NCI-H774 (cell line): Measurements from ENCODE around the gene ATXN3.

Experiments
- DNase-seq: peaks from one replicate; lab custom pipeline; 2025; lab: John Stamatoyannopoulos, UW

Gene ATXN3

GRCh38 chr14:92106143-92106926, at the start of gene ATXN3:
TSS of gene ATXN3 (minus strand) at chr14:92106582. CDS start at chr14:92106552, 30 bp downstream.
- peak; percentile 98 for DNase-seq

- DNase-seq = no peak
These were observed 48.0 kb upstream of the ATXN3 start for GRCh38 chr14:92154283-92154942.

GRCh38 chr14:92153581-92153980, 47.2 kb upstream of the ATXN3 start:
- no peak for DNase-seq

GRCh38 chr14:92144708-92145107, 38.3 kb upstream of the ATXN3 start:
- no peak for DNase-seq

- no peak for DNase-seq
These were observed 37.6 kb upstream of the ATXN3 start for GRCh38 chr14:92143962-92144361.

GRCh38 chr14:92143309-92143708, 36.9 kb upstream of the ATXN3 start:
- no peak for DNase-seq

GRCh38 chr14:92135269-92135668, 28.9 kb upstream of the ATXN3 start:
- DNase-seq = peak; percentile 2

GRCh38 chr14:92134456-92134855, 28.1 kb upstream of the ATXN3 start:
- no peak for DNase-seq

GRCh38 chr14:92122761-92123160, 16.4 kb upstream of the ATXN3 start:
- DNase-seq = no peak

- peak; percentile 26 for DNase-seq
These were observed 15.9 kb upstream of the ATXN3 start for GRCh38 chr14:92122351-92122677.

- peak; percentile 78 for DNase-seq
These were observed 15.4 kb upstream of the ATXN3 start, which contains the start of the genes CPSF2 and NDUFB1 for GRCh38 chr14:92121670-92122350. TSS of gene CPSF2 (plus strand) at chr14:92121969. CDS start at chr14:92130985, 9,016 bp downstream. TSS of gene NDUFB1 (minus strand) at chr14:92121706. CDS start at chr14:92117637, 4,069 bp downstream.

GRCh38 chr14:92121207-92121669, 14.9 kb upstream of the ATXN3 start:
- no peak for DNase-seq

- DNase-seq = no peak
These were observed 3.1 kb upstream of the ATXN3 start for GRCh38 chr14:92109490-92109889.

GRCh38 chr14:92108345-92109254, 2.2 kb upstream of the ATXN3 start:
- no peak for DNase-seq

- no peak for DNase-seq
These were observed 564 bp downstream of the ATXN3 start for GRCh38 chr14:92105893-92106142.

- no peak for DNase-seq
These were observed 1.1 kb downstream of the ATXN3 start for GRCh38 chr14:92105073-92105892.

GRCh38 chr14:92103363-92103989, 2.9 kb downstream of the ATXN3 start:
- no peak for DNase-seq

- DNase-seq = no peak
These were observed 6.6 kb downstream of the ATXN3 start for GRCh38 chr14:92099802-92100201.

- no peak for DNase-seq
These were observed 13.1 kb downstream of the ATXN3 start for GRCh38 chr14:92093320-92093719.

- DNase-seq = no peak
These were observed 17.9 kb downstream of the ATXN3 start for GRCh38 chr14:92088494-92088893.

- DNase-seq = no peak
These were observed 31.8 kb downstream of the ATXN3 start for GRCh38 chr14:92074555-92074954.
